GM18502 (cell line): Measurements from ENCODE around the gene FAM163B.

Experiments
- ATAC-seq: cut with Tn5 transposase; IDR thresholded peaks from one replicate; pipeline ENCODE4 v1.9.1; 2021; ENCODE audit warnings: mild to moderate bottlenecking; ENCODE audit not compliant: unreplicated experiment, poor library complexity

FAM163B gene

DNA sequence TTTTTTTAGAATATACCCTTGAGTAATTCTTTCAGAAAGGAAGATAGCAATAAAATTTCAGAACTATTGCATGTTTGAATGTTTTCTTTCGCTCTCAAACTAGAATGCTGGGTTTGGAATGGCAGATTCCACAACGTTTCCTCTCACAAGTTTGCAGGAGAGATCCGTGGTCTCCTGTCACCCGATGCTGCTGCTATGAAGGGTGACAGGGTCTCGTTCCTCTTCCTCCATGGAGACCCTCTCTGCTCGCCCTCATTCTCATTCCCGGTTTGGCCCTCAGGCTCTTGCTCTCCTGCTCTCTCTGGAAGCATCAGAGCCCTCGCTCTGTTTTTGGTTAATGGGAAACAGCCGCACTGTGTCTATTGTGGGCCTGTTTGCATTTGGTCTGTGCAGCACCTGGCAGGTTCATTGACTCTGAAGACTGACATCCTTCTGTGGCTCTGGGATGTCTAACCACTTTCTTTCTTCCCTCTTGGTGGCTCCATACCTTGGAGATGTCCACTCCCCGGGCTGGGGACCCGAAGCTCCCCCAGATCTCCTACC is 12.6 kb upstream of the FAM163B start:
- ATAC-seq = no peak

GRCh38 chr9:133619791-133620190 is 10.6 kb upstream of the FAM163B start:
- ATAC-seq = no peak

- ATAC-seq = no peak
Observed at GRCh38 chr9:133618726-133619125, 9.5 kb upstream of the FAM163B start.

DNA sequence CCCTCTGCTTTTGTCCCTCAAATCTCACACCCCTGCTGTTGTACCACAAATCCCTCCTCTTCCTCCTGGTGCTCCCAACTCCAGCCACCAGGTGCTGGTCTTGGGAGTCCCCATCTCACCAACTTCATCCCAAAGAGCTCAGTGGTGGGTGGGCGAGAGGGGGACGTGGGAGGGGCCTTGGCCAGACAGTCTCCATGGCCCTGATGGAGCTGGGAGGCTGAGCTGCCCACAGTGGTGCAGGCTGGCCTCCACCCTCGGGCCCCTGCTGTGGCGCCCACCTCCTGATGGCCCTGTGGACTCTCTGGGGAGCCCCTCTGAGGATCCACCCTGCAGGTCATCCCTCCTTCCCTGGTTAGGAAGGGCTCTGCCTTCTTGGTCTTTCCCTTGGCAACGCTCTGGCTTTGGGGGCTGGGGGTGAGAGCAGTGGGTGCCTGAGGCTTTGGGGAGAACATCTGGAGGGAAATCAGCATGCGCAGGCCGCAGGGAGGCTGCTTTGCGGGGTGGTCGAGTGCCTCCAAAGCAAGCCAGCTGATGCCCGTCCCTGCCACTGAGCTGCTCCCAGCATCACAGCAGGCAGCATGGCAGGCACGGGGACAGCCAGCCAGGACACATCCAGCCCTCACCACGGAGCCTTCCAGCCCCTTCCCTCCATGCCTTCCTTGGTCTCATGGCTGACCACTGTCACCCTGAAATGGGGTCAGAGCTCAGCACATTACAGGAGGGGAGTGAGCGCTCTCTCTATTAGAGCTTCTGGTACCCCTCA is 7.6 kb upstream of the FAM163B start:
- no peak for ATAC-seq

- no peak for ATAC-seq
Observed at GRCh38 chr9:133615606-133616188, 6.5 kb upstream of the FAM163B start.

- ATAC-seq = no peak
Observed at GRCh38 chr9:133615186-133615585, 6.0 kb upstream of the FAM163B start.

DNA sequence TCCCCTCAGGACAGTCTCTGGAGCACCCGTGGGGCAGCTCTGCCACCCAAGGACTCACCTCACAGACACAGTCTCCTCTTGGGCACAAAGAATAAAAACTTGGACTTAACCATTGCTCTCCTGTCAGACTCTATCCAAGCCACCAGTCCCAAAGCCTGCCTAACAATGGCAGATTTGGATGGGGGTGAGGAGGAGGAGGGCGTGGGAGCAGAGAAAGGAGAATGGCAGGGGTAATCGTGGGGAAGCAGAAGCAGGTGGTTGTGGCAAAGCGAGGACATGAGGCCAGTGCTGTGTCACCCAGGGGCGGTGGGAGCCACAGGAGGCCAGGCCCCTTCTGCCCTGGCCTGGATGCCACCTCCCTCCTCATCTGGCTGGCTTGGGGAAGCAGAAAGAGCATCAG is 5.5 kb upstream of the FAM163B start:
- ATAC-seq = no peak

GRCh38 chr9:133614056-133614455 is 4.9 kb upstream of the FAM163B start:
- no peak for ATAC-seq

DNA sequence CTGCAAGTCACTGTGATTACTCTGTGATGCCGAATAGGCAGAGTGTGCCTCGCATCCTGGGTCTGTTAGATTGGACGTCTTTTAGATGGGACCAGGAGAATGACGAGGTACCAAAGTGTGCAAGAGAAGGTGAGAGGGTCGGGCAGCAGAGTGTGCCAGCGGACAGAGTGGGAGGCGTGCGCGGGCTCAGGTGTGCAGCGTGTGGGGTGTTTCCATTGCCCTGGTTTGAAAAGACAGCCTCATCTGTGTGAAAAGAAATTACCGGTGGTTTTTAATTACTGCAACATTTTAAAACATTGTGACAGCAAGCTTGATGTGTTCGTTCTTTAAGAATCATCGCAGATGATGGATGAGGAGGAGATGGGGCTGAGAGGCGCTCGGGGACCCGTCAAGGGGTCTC is 4.2 kb upstream of the FAM163B start:
- no peak for ATAC-seq

DNA sequence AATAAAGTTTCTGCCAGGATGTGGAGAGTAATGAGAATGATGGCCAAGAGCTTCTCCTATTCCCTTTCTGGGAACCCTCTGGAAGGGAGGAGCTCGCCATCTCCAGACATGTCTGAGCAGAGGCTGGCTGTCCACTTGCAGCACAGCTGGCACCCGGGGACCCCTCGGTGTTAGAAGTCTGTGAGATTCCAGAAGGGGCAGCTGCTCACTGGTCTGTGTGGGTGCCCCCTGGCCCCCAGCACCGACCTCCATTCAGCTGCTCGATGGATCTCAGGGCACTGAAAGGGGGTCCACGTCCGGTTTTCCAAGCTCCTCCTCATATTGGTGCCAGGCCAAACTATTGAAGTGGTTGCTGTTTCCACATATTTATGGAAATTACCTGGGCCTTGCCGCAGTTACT is 3.6 kb upstream of the FAM163B start:
- no peak for ATAC-seq

- ATAC-seq = no peak
Observed at GRCh38 chr9:133612051-133612450, 2.9 kb upstream of the FAM163B start.

DNA sequence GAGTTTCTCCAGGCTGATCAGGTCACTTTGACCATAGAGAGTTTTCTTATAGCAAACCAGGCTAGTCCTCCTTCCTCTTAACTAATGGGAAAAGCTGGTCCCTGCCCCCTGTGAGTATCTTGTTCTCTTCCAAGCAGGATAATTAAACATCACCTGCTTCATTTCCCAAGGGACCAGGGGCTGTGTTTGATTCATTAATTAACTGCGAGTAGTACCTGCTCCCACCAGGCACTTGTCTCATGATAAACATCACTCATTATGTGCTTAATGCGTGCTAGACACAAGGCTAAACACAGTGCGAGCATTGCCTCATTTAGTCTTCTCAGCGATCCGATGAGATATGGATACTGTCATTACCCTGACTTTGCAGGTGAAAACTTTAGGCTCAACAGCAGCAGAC is 1.7 kb upstream of the FAM163B start:
- ATAC-seq = no peak

DNA sequence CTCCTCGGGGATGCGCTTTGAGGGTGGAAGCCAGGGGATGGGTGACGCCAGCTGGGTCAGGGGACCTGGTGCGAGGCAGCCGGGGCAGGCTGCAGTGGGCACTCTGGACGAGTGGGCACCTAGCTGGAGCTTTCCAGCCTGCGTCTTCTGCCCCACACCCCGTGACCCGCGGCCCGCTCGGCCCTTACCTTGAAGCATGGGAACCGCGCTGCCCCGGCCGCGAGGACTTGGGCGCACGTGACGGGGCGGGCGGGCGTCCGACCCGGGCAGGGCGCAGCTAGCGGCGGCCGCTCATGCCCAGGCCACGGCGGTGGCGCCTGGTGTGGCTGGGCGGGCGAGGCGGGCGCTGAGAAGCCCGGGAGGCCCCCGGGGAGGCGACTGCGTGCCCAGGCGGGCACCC is 300 bp downstream of the FAM163B start:
- ATAC-seq = no peak

DNA sequence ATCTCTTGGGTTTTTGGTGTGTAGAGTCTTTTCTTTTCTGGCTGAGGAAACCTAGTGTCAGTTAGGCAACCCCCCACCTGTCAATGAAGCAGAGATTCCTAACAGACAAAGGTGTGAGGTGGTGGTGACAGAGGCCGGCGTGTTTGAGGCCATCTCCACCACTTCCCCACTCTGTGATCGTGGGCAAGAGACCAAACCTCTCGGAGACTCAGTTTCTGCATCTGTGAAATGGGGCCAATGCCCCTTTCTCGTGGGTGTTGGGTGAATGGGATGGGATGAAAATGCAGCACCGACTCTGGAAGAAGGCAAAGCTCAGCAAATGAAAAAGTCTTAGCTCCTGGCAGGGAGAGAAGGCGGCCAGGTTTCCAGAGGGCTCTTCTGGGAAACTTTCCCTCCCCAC is 807 bp downstream of the FAM163B start:
- no peak for ATAC-seq

DNA sequence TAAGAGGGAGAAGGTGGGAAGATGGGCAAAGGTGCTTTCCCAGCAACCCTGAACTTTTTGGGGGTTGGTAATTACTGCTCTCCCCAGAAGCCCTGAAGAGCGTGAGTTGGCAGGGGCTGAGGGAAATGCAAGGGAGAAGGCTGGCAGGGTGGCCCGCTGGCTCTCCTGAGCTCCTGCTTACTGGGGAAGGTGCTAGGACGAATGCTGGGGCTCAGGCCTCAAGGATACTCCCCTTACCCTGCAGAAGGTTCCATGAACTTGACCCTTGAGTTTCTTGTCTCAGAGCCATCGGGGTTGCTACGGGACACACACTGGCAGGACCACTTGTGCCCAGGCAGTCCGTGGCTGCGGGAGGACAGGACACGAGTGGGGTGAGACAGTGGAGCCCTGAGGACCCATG is 1.2 kb downstream of the FAM163B start:
- no peak for ATAC-seq

DNA sequence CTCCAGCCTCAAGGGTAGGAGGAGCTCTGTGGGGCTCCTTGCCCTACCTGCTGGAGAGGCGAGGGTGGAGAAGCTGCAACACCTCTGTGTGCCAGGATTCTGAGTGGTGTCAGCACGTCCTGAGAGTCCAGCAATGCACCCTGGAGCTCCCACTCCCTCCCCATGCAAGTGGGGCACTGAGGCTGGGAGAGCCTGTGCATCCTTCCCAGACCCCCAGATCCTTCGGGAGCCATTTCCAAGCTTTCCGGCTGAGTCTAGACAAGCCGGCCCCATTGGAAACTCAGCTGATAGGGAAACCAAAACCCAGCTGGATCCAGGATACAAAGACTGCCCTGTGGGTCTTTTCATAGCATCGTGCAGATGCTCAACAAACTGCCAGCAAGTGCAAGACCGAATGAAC is 1.8 kb downstream of the FAM163B start:
- no peak for ATAC-seq

DNA sequence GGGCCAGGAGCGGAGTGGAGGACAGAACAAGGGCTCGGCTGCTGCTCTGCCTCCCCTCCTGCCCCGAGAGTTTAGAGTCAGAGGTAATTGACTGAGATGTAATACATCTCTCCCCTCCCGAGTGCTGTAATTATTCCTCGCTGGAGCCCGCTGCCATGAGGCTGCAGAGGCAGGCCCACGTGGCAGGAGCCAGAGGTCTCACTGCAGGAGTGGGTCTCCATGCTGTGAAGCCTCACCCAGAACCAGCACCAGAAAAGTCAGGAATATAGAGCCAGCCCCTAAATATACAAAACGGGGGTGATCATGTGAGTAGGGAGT is 2.5 kb downstream of the FAM163B start:
- no peak for ATAC-seq

GRCh38 chr9:133605856-133606707 is 3.1 kb downstream of the FAM163B start:
- no peak for ATAC-seq

DNA sequence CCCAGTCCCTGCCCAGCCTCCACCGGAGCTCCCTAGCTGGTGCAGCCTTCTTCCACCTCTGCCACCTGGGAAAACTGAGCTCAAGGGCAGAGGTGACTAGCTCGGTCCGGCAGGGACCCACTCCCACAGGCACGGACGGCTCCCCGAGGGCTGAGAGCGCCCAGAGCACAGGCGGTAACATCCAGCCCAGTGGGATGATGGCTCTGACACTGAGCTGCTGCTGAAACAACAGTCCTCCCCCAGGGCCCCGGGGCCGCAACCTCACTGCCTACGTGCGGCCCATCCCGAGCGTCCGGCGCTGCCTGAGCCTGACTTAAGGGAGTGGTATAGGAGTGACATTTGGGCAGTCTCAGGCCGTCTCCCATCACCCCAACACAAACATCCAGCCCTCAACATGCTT is 3.7 kb downstream of the FAM163B start:
- ATAC-seq = no peak

GRCh38 chr9:133604856-133605255 is 4.3 kb downstream of the FAM163B start:
- no peak for ATAC-seq

DNA sequence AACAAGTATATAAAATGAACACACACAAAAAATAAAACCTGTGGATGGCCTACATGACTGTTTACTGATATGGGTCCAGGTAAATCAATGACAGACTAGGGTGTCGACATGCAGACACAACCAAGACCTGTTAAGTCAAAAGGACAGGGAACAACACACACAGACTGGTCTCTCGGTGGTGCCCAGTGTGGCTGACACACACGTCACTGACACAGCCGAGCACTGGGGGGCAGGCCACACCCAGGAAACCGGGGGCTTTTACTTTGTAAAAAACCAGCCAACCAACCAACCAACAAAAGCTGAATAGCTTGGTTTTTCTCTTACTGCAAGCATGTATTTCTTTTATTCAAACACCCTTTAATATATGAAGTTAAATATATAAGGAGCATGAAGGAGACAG is 5.0 kb downstream of the FAM163B start:
- ATAC-seq = no peak
